ENCODE measurements around the gene HFE. TPM values are rescaled to one million over a fixed set of nuclear protein-coding genes. Genes with fewer than 3 reads are reported as not detected.
A peak's percentile ranks its signal among the peaks of the same experiment; 100 is the strongest.
"Not testable (repeated sequence)": the region's sequence is repeated elsewhere in the genome, so short reads cannot be mapped to it uniquely, and the experiment has no call there.

The HFE gene
- total RNA-seq, 2 donors from 2014 or later: 11.1 to 11.8 TPM

DNA sequence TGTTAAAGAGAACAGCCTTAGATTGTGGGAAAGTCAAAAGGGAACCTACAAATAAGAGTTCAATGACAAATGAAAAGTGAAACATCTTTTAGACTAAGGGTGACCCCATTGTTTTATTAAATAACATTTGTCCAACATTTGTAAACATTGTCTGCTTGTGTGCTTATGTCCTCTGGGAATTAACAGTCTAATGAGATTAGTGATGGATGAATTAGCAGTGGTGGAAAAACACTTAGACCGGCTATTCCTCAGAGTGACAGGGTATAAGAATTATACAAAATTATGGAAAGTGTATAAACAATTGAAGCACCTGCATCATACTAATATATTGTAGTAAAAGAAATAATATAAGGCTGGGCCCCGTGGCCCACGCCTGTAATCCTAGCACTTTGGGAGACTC lies 29.3 kb upstream of the HFE start:
- intact Hi-C loops (cut with DNase I): loop anchor here (2.0 kb wide), 1 partner anchor 65 kb away; a partner anchor contains a TSS
- peaks cover 5% of the 10 kb centered on the region for H3K4me1 ChIP-seq
- H3K9me3 ChIP-seq: no peaks in the 10 kb centered on the region
- TF ChIP-seq CTCF (IDR thresholded peaks at IDR 0.05): no peak
- no peaks in the 10 kb centered on the region for H3K27me3 ChIP-seq
- no peak overlapping the region for H3K27ac ChIP-seq
- DNase-seq: no peak
- H3K9ac ChIP-seq (ENCODE audit: low read depth in 2 of 2, low read length in 2 of 2): no peak overlapping the region
- no peaks in the 10 kb centered on the region for H3K36me3 ChIP-seq
- H3K4me3 ChIP-seq: no peak overlapping the region

DNA sequence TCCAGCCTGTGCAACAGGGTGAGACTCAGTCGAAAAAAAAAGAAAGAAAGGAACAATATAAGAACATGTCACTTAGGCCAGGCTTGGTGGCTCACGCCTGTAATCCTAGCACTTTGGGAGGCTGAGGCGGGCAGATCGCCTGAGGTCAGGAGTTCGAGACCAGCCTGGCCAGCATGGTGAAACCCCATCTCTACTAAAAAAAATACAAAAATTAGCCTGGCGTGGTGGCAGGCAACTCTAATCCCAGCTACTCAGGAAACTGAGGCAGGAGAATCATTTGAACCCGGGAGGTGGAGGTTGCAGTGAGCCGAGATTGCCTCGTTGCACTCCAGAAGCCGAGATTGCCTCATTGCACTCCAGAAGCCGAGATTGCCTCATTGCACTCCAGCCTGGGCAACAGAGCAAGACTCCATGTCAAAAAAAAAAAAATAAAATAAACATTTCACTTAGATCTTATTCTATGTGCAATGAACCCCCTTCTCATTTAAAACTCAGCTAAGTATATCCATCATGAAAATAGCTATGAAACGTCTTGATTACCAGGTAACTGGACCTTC lies 28.7 kb upstream of the HFE start:
- not testable (repeated sequence) for H3K9me3 ChIP-seq; H3K36me3 ChIP-seq; H3K27me3 ChIP-seq; H3K27ac ChIP-seq; H3K4me3 ChIP-seq; DNase-seq; H3K4me1 ChIP-seq; H3K9ac ChIP-seq (ENCODE audit: low read depth in 2 of 2, low read length in 2 of 2)
- intact Hi-C loops (cut with DNase I): loop anchor here (2.0 kb wide), 1 partner anchor 64 kb away; a partner anchor contains a TSS

GRCh38 chr6:26059941-26060340 lies 27.3 kb upstream of the HFE start:
- no peak for TF ChIP-seq CTCF (IDR thresholded peaks at IDR 0.05)
- Histone ChIP-seq H3K4me3 (no peak overlapping the region), H3K9me3 (no peaks in the 10 kb centered on the region), H3K27me3 (no peaks in the 10 kb centered on the region), H3K27ac (no peak overlapping the region), H3K9ac (ENCODE audit: low read depth in 2 of 2, low read length in 2 of 2) (no peak overlapping the region), H3K4me1 (no peaks in the 10 kb centered on the region), H3K36me3 (no peaks in the 10 kb centered on the region)
- DNase-seq: no peak
- intact Hi-C loops (cut with DNase I): loop anchor here (2.0 kb wide), 1 partner anchor 63 kb away; a partner anchor contains a TSS

GRCh38 chr6:26064619-26065257 lies 22.5 kb upstream of the HFE start:
- Histone ChIP-seq H3K27me3 (no peaks in the 10 kb centered on the region), H3K36me3 (no peaks in the 10 kb centered on the region), H3K4me1 (no peaks in the 10 kb centered on the region), H3K27ac (no peak overlapping the region), H3K4me3 (no peak overlapping the region), H3K9ac (ENCODE audit: low read depth in 2 of 2, low read length in 2 of 2) (no peak overlapping the region), H3K9me3 (no peaks in the 10 kb centered on the region)
- intact Hi-C loops (cut with DNase I): loop anchor here (2.0 kb wide), 1 partner anchor 32 kb away; no protein-coding TSS in a partner anchor
- DNase-seq: peak; percentile 37
- peak; percentile 69 for TF ChIP-seq CTCF (IDR thresholded peaks at IDR 0.05)

- peak; percentile 86 for TF ChIP-seq CTCF (IDR thresholded peaks at IDR 0.05)
- Histone ChIP-seq H3K4me1 (no peaks in the 10 kb centered on the region), H3K4me3 (no peak overlapping the region), H3K9ac (ENCODE audit: low read depth in 2 of 2, low read length in 2 of 2) (no peak overlapping the region), H3K36me3 (no peaks in the 10 kb centered on the region), H3K27me3 (no peaks in the 10 kb centered on the region), H3K9me3 (no peaks in the 10 kb centered on the region), H3K27ac (no peak overlapping the region)
- peak; percentile 81 for DNase-seq
- intact Hi-C loops (cut with DNase I): loop anchor here (2.0 kb wide), 1 partner anchor 31 kb away; no protein-coding TSS in a partner anchor
Observed at GRCh38 chr6:26065952-26066380, 21.3 kb upstream of the HFE start.

- no peaks in the 10 kb centered on the region for H3K4me1 ChIP-seq
- no peak overlapping the region for H3K9ac ChIP-seq (ENCODE audit: low read depth in 2 of 2, low read length in 2 of 2)
- no peak for TF ChIP-seq CTCF (IDR thresholded peaks at IDR 0.05)
- H3K36me3 ChIP-seq: no peaks in the 10 kb centered on the region
- no peak overlapping the region for H3K4me3 ChIP-seq
- H3K27ac ChIP-seq: no peak overlapping the region
- no peaks in the 10 kb centered on the region for H3K9me3 ChIP-seq
- H3K27me3 ChIP-seq: no peaks in the 10 kb centered on the region
- no peak for DNase-seq
- intact Hi-C loops (cut with DNase I): no loop called here
Observed at GRCh38 chr6:26067367-26067766, 19.9 kb upstream of the HFE start.
